Measurements from ENCODE around the gene NAGS.
A peak's percentile ranks its signal among the peaks of the same experiment; 100 is the strongest.
"Not testable (repeated sequence)": the region's sequence is repeated elsewhere in the genome, so short reads cannot be mapped to it uniquely, and the experiment has no call there.

The NAGS gene

GRCh38 chr17:44024853-44025252 is 20.4 kb downstream of the NAGS start:
- Histone ChIP-seq H3K9me3 (ENCODE audit: control insufficient read depth in 1 of 2, low read length in 2 of 2) (no peaks in the 10 kb centered on the region), H3K4me3 (ENCODE audit: low read depth in 1 of 2, low read length in 2 of 2) (no peak overlapping the region), H3K4me1 (ENCODE audit: control insufficient read depth in 1 of 2, insufficient read depth in 2 of 2, low read length in 2 of 2) (no peaks in the 10 kb centered on the region), H3K36me3 (ENCODE audit: control insufficient read depth in 1 of 2, insufficient read depth in 2 of 2, low read length in 2 of 2) (peaks cover 3 to 9% of the 10 kb centered on the region in 2 donors), H3K27ac (ENCODE audit: low read length) (no peak overlapping the region), H3K27me3 (ENCODE audit: low read depth, low read length) (no peaks in the 10 kb centered on the region)

- Histone ChIP-seq H3K27me3 (ENCODE audit: low read depth, low read length) (no peaks in the 10 kb centered on the region), H3K36me3 (ENCODE audit: control insufficient read depth in 1 of 2, insufficient read depth in 2 of 2, low read length in 2 of 2) (peaks cover 18 to 21% of the 10 kb centered on the region in 2 donors), H3K4me1 (ENCODE audit: control insufficient read depth in 1 of 2, insufficient read depth in 2 of 2, low read length in 2 of 2) (no peaks in the 10 kb centered on the region), H3K9me3 (ENCODE audit: control insufficient read depth in 1 of 2, low read length in 2 of 2) (no peaks in the 10 kb centered on the region), H3K4me3 (ENCODE audit: low read depth in 1 of 2, low read length in 2 of 2) (no peak overlapping the region), H3K27ac (ENCODE audit: low read length) (no peak overlapping the region)
Observed at GRCh38 chr17:44029736-44030135, 25.3 kb downstream of the NAGS start.

- H3K36me3 ChIP-seq (ENCODE audit: control insufficient read depth in 1 of 2, insufficient read depth in 2 of 2, low read length in 2 of 2): peaks cover 18 to 21% of the 10 kb centered on the region in 2 donors
- H3K27ac ChIP-seq (ENCODE audit: low read length): no peak overlapping the region
- no peaks in the 10 kb centered on the region for H3K9me3 ChIP-seq (ENCODE audit: control insufficient read depth in 1 of 2, low read length in 2 of 2)
- H3K4me1 ChIP-seq (ENCODE audit: control insufficient read depth in 1 of 2, insufficient read depth in 2 of 2, low read length in 2 of 2): no peaks in the 10 kb centered on the region
- H3K4me3 ChIP-seq (ENCODE audit: low read depth in 1 of 2, low read length in 2 of 2): no peak overlapping the region
- no peaks in the 10 kb centered on the region for H3K27me3 ChIP-seq (ENCODE audit: low read depth, low read length)
Observed at GRCh38 chr17:44030482-44030881, 26.1 kb downstream of the NAGS start.

- Histone ChIP-seq H3K9me3 (ENCODE audit: control insufficient read depth in 1 of 2, low read length in 2 of 2) (no peaks in the 10 kb centered on the region), H3K36me3 (ENCODE audit: control insufficient read depth in 1 of 2, insufficient read depth in 2 of 2, low read length in 2 of 2) (peaks cover 41 to 44% of the 10 kb centered on the region in 2 donors), H3K4me1 (ENCODE audit: control insufficient read depth in 1 of 2, insufficient read depth in 2 of 2, low read length in 2 of 2) (no peaks in the 10 kb centered on the region), H3K4me3 (ENCODE audit: low read depth in 1 of 2, low read length in 2 of 2) (no peak overlapping the region), H3K27ac (ENCODE audit: low read length) (no peak overlapping the region), H3K27me3 (ENCODE audit: low read depth, low read length) (no peaks in the 10 kb centered on the region)
Observed at GRCh38 chr17:44033861-44034408, 29.5 kb downstream of the NAGS start.

- H3K36me3 ChIP-seq (ENCODE audit: control insufficient read depth in 1 of 2, insufficient read depth in 2 of 2, low read length in 2 of 2): peaks cover 42 to 44% of the 10 kb centered on the region in 2 donors
Observed at GRCh38 chr17:44034688-44035087, 30.3 kb downstream of the NAGS start.

GRCh38 chr17:44037471-44037870 is 33.0 kb downstream of the NAGS start:
- H3K9me3 ChIP-seq (ENCODE audit: control insufficient read depth in 1 of 2, low read length in 2 of 2): no peaks in the 10 kb centered on the region
- no peak overlapping the region for H3K4me3 ChIP-seq (ENCODE audit: low read depth in 1 of 2, low read length in 2 of 2)
- peaks cover 5 to 15% of the 10 kb centered on the region in 2 donors for H3K4me1 ChIP-seq (ENCODE audit: control insufficient read depth in 1 of 2, insufficient read depth in 2 of 2, low read length in 2 of 2)
- no peak overlapping the region for H3K27ac ChIP-seq (ENCODE audit: low read length)
- H3K27me3 ChIP-seq (ENCODE audit: low read depth, low read length): no peaks in the 10 kb centered on the region
- H3K36me3 ChIP-seq (ENCODE audit: control insufficient read depth in 1 of 2, insufficient read depth in 2 of 2, low read length in 2 of 2): peaks cover 37% of the 10 kb centered on the region in 2 donors

More at GRCh38 chr17:44034688-44035087, 30.3 kb downstream of the NAGS start:
- not testable (repeated sequence) for H3K27ac ChIP-seq (ENCODE audit: low read length); H3K4me1 ChIP-seq (ENCODE audit: control insufficient read depth in 1 of 2, insufficient read depth in 2 of 2, low read length in 2 of 2); H3K27me3 ChIP-seq (ENCODE audit: low read depth, low read length); H3K4me3 ChIP-seq (ENCODE audit: low read depth in 1 of 2, low read length in 2 of 2); H3K9me3 ChIP-seq (ENCODE audit: control insufficient read depth in 1 of 2, low read length in 2 of 2)

- Histone ChIP-seq H3K4me3 (ENCODE audit: low read depth in 1 of 2, low read length in 2 of 2) (no peak overlapping the region), H3K36me3 (ENCODE audit: control insufficient read depth in 1 of 2, insufficient read depth in 2 of 2, low read length in 2 of 2) (peaks cover 32 to 34% of the 10 kb centered on the region in 2 donors), H3K27me3 (ENCODE audit: low read depth, low read length) (no peaks in the 10 kb centered on the region), H3K4me1 (ENCODE audit: control insufficient read depth in 1 of 2, insufficient read depth in 2 of 2, low read length in 2 of 2) (peaks cover 12 to 25% of the 10 kb centered on the region in 2 donors), H3K9me3 (ENCODE audit: control insufficient read depth in 1 of 2, low read length in 2 of 2) (no peaks in the 10 kb centered on the region), H3K27ac (ENCODE audit: low read length) (no peak overlapping the region)
Observed at GRCh38 chr17:44038604-44039011, 34.2 kb downstream of the NAGS start.

GRCh38 chr17:44039829-44040635 is 35.6 kb downstream of the NAGS start:
- Histone ChIP-seq H3K27ac (ENCODE audit: low read length) (peak overlapping the region; percentile 59), H3K4me1 (ENCODE audit: control insufficient read depth in 1 of 2, insufficient read depth in 2 of 2, low read length in 2 of 2) (peaks cover 13 to 35% of the 10 kb centered on the region in 2 donors), H3K36me3 (ENCODE audit: control insufficient read depth in 1 of 2, insufficient read depth in 2 of 2, low read length in 2 of 2) (peaks cover 26% of the 10 kb centered on the region in 2 donors), H3K9me3 (ENCODE audit: control insufficient read depth in 1 of 2, low read length in 2 of 2) (no peaks in the 10 kb centered on the region), H3K27me3 (ENCODE audit: low read depth, low read length) (no peaks in the 10 kb centered on the region), H3K4me3 (ENCODE audit: low read depth in 1 of 2, low read length in 2 of 2) (no peak overlapping the region)

- peak overlapping the region; percentile 51 for H3K27ac ChIP-seq (ENCODE audit: low read length)
- H3K4me3 ChIP-seq (ENCODE audit: low read depth in 1 of 2, low read length in 2 of 2): no peak overlapping the region
- no peaks in the 10 kb centered on the region for H3K27me3 ChIP-seq (ENCODE audit: low read depth, low read length)
- peaks cover 6 to 12% of the 10 kb centered on the region in 2 donors for H3K36me3 ChIP-seq (ENCODE audit: control insufficient read depth in 1 of 2, insufficient read depth in 2 of 2, low read length in 2 of 2)
- no peaks in the 10 kb centered on the region for H3K9me3 ChIP-seq (ENCODE audit: control insufficient read depth in 1 of 2, low read length in 2 of 2)
- peaks cover 13 to 35% of the 10 kb centered on the region in 2 donors for H3K4me1 ChIP-seq (ENCODE audit: control insufficient read depth in 1 of 2, insufficient read depth in 2 of 2, low read length in 2 of 2)
Observed at GRCh38 chr17:44043272-44043696, 38.9 kb downstream of the NAGS start.

GRCh38 chr17:44044071-44044470 is 39.6 kb downstream of the NAGS start:
- H3K27ac ChIP-seq (ENCODE audit: low read length): no peak overlapping the region
- peaks cover 13 to 35% of the 10 kb centered on the region in 2 donors for H3K4me1 ChIP-seq (ENCODE audit: control insufficient read depth in 1 of 2, insufficient read depth in 2 of 2, low read length in 2 of 2)
- no peaks in the 10 kb centered on the region for H3K27me3 ChIP-seq (ENCODE audit: low read depth, low read length)
- no peak overlapping the region for H3K4me3 ChIP-seq (ENCODE audit: low read depth in 1 of 2, low read length in 2 of 2)
- no peaks in the 10 kb centered on the region for H3K9me3 ChIP-seq (ENCODE audit: control insufficient read depth in 1 of 2, low read length in 2 of 2)
- H3K36me3 ChIP-seq (ENCODE audit: control insufficient read depth in 1 of 2, insufficient read depth in 2 of 2, low read length in 2 of 2): peaks cover 10 to 13% of the 10 kb centered on the region in 2 donors

- no peaks in the 10 kb centered on the region for H3K9me3 ChIP-seq (ENCODE audit: control insufficient read depth in 1 of 2, low read length in 2 of 2)
- peaks cover 13 to 27% of the 10 kb centered on the region in 2 donors for H3K4me1 ChIP-seq (ENCODE audit: control insufficient read depth in 1 of 2, insufficient read depth in 2 of 2, low read length in 2 of 2)
- no peak overlapping the region for H3K27ac ChIP-seq (ENCODE audit: low read length)
- no peaks in the 10 kb centered on the region for H3K27me3 ChIP-seq (ENCODE audit: low read depth, low read length)
- no peak overlapping the region for H3K4me3 ChIP-seq (ENCODE audit: low read depth in 1 of 2, low read length in 2 of 2)
- H3K36me3 ChIP-seq (ENCODE audit: control insufficient read depth in 1 of 2, insufficient read depth in 2 of 2, low read length in 2 of 2): peaks cover 8 to 25% of the 10 kb centered on the region in 2 donors
Observed at GRCh38 chr17:44045486-44045885, 41.1 kb downstream of the NAGS start.

All from muscle layer of duodenum (tissue), 2 donors.